Endothelial cell of umbilical vein (primary cell): ENCODE data around the gene ASIC1. TPM values are rescaled to one million over a fixed set of nuclear protein-coding genes. Genes with fewer than 3 reads are reported as not detected.

Source experiments
- BruUV-seq: library from RNA; stranded (reverse); fragments of 400-500 nt; replicated peaks from 2 replicates; lab custom pipeline; 2021; lab: Mats Ljungman, UMichigan
- CTCF ChIA-PET: fragments of 300-600, 350-600 bp; sonication (Branson Sonifier 250); formaldehyde crosslinking; loops from one replicate; lab custom pipeline; 2021; ENCODE audit warnings: antibody characterized with exemption, inconsistent platforms; lab: Charles Lee
- POLR2A ChIA-PET: fragments of 300-600, 350-600 bp; sonication (Branson Sonifier 250); formaldehyde crosslinking; loops from one replicate; lab custom pipeline; 2021; ENCODE audit warnings: antibody characterized with exemption, inconsistent platforms; lab: Charles Lee
- DNase-seq: peaks from one replicate; pipeline ENCODE4 v3.0.0-alpha.2; 2011; ENCODE audit warnings: low read depth, low spot score
- FAIRE-seq: peaks from 2 replicates; lab custom pipeline; 2011; peaks lifted over from hg19 to GRCh38; lab: Jason Lieb, UNC
- H2AFZ ChIP-seq: 2 replicates; pipeline ENCODE4 v1.6.0; 2012; ENCODE audit warnings: low read depth, low read length, control low read depth, inconsistent platforms
- H3K27ac ChIP-seq: 2 replicates; pipeline ENCODE4 v1.5.1; 2011; ENCODE audit warnings: low read depth, mild to moderate bottlenecking, control low read depth, low read length, moderate library complexity; ENCODE audit not compliant: insufficient read depth
- H3K27me3 ChIP-seq, 2 experiments: 2 replicates each; pipeline versions ENCODE4 v1.6.0 to v1.6.1; 2011; ENCODE audit warnings: low read length in 2 of 2, mixed read lengths in 1 of 2; ENCODE audit not compliant: control insufficient read depth in 2 of 2, insufficient read depth in 2 of 2
- H3K36me3 ChIP-seq, 2 experiments: 2 replicates in 1 of 2; 3 replicates in 1 of 2; pipeline ENCODE4 v1.5.1; 2011; ENCODE audit warnings: low read length in 2 of 2, mild to moderate bottlenecking in 1 of 2, moderate library complexity in 1 of 2; ENCODE audit not compliant: control insufficient read depth in 2 of 2, insufficient read depth in 2 of 2; ENCODE audit errors: extremely low read depth in 1 of 2
- H3K4me1 ChIP-seq: 3 replicates; pipeline ENCODE4 v1.5.1; 2011; ENCODE audit warnings: mild to moderate bottlenecking, low read length; ENCODE audit not compliant: control insufficient read depth, insufficient read depth; ENCODE audit errors: extremely low read depth
- H3K4me2 ChIP-seq: 2 replicates; pipeline ENCODE4 v1.6.1; 2011; ENCODE audit warnings: low read length, control low read depth, mixed read lengths; ENCODE audit not compliant: insufficient read depth
- H3K4me3 ChIP-seq, 3 experiments: fragments of 200-600 bp in 1 of 3; sonication (generic), shearing (Covaris generic) in 1 of 3; replicated peaks in 1 of 3; 2 replicates each; pipeline ENCODE4 v1.5.1; 2011 to 2016; ENCODE audit warnings: control low read depth in 3 of 3, low read length in 3 of 3, mild to moderate bottlenecking in 2 of 3, inconsistent platforms in 1 of 3, low read depth in 1 of 3, moderate library complexity in 1 of 3; ENCODE audit not compliant: insufficient read depth in 1 of 3
- H3K79me2 ChIP-seq: 2 replicates; pipeline ENCODE4 v1.6.0; 2012; ENCODE audit warnings: low read length, inconsistent platforms; ENCODE audit not compliant: control insufficient read depth, insufficient read depth
- H3K9ac ChIP-seq: replicated peaks from 2 replicates; pipeline ENCODE3; 2011; ENCODE audit warnings: low read length, control low read depth; ENCODE audit not compliant: insufficient read depth; ENCODE audit errors: extremely low read depth
- H3K9me1 ChIP-seq: replicated peaks from 3 replicates; pipeline ENCODE4 v1.6.0; 2011; ENCODE audit warnings: mild to moderate bottlenecking, low read length; ENCODE audit not compliant: control insufficient read depth, insufficient read depth; ENCODE audit errors: extremely low read depth
- H3K9me3 ChIP-seq: replicated peaks from 2 replicates; pipeline ENCODE4 v1.5.1; 2012; ENCODE audit warnings: low read length, inconsistent platforms; ENCODE audit not compliant: control insufficient read depth, insufficient read depth
- H4K20me1 ChIP-seq: replicated peaks from 2 replicates; pipeline ENCODE3; 2011; ENCODE audit warnings: mild to moderate bottlenecking, low read length; ENCODE audit not compliant: control insufficient read depth, insufficient read depth; ENCODE audit errors: extremely low read depth
- CTCF ChIP-seq, 2 donors: IDR thresholded peaks; 1 replicate in 1 of 2; 2 replicates in 1 of 2; pipeline ENCODE4 v1.5.1; 2011; ENCODE audit warnings: low read length in 2 of 2, mild to moderate bottlenecking in 2 of 2, moderate library complexity in 2 of 2, control low read depth in 1 of 2, inconsistent platforms in 1 of 2, low read depth in 1 of 2; ENCODE audit not compliant: insufficient read depth in 1 of 2; ENCODE audit errors: extremely low read depth in 1 of 2
- EZH2 ChIP-seq: IDR thresholded peaks from 2 replicates; pipeline ENCODE4 v1.6.1; 2012; ENCODE audit warnings: borderline replicate concordance, low read depth, mild to moderate bottlenecking, moderate library complexity, low read length, inconsistent platforms; ENCODE audit not compliant: severe bottlenecking
- FOS ChIP-seq: IDR thresholded peaks from 2 replicates; pipeline ENCODE4 v1.6.1; 2011; ENCODE audit warnings: mild to moderate bottlenecking, low read length, moderate library complexity, borderline replicate concordance; ENCODE audit not compliant: insufficient read depth
- GATA2 ChIP-seq: IDR thresholded peaks from 2 replicates; pipeline ENCODE4 v1.7.0; 2011; ENCODE audit warnings: low read depth, mild to moderate bottlenecking, moderate library complexity, mixed read lengths, low read length; ENCODE audit not compliant: insufficient read length, insufficient read depth
- JUN ChIP-seq: IDR thresholded peaks from 2 replicates; pipeline ENCODE4 v1.6.1; 2011; ENCODE audit warnings: borderline replicate concordance, low read depth; ENCODE audit not compliant: insufficient read length, insufficient read depth
- MAX ChIP-seq: IDR thresholded peaks from 2 replicates; pipeline ENCODE4 v1.6.1; 2011; ENCODE audit not compliant: insufficient read depth, insufficient read length
- MYC ChIP-seq: IDR thresholded peaks from one replicate; pipeline ENCODE4 v1.6.1; 2011; ENCODE audit warnings: mild to moderate bottlenecking, low read depth, low read length
- POLR2A ChIP-seq: IDR thresholded peaks from 2 replicates; pipeline ENCODE4 v1.6.1; 2012; ENCODE audit warnings: low read depth, mild to moderate bottlenecking, control low read depth, low read length
- POLR2AphosphoS5 ChIP-seq: IDR thresholded peaks from 2 replicates; pipeline ENCODE4 v1.6.1; 2012; ENCODE audit warnings: low read depth, mild to moderate bottlenecking, control low read depth, low read length, moderate library complexity; ENCODE audit not compliant: insufficient read depth
- dilution Hi-C: fragments of 300-500 bp; cut with MboI; formaldehyde crosslinking; loops from one replicate; pipeline ENCODE4 v1.15.0; 2019; ENCODE audit warnings: low sequenced_read_pairs; ENCODE audit not compliant: extremely low pct_ligation_motif_present
- intact Hi-C: fragments of 100-400 bp; cut with micrococcal nuclease; formaldehyde crosslinking; loops from one replicate; pipeline ENCODE4 v1.10.0; 2022
- polyA plus RNA-seq, 4 experiments: library from polyadenylated mRNA; depleted of rRNA in 3 of 4; stranded (reverse) in 3 of 4; unstranded in 1 of 4; fragments of >200 nt; gene quantifications; 2 replicates each; pipeline versions ENCODE4 v1.2.1 to v1.2.3, GENCODE V29; 2011 to 2012; ENCODE audit warnings: missing spikeins in 1 of 4
- total RNA-seq: library from RNA; stranded (reverse); gene quantifications from 2 replicates; pipeline ENCODE4 v1.2.3, GENCODE V29; 2021

The ASIC1 gene
- total and polyA plus RNA-seq, 2 donors (not counting 3 experiments of a cell fraction or from before 2014, with no cell fraction given) = 0.53 to 0.66 TPM

- Histone ChIP-seq H3K9me3 (no peaks in the 10 kb centered on the region), H4K20me1 (no peaks in the 10 kb centered on the region), H3K4me2 (no peak overlapping the region), H3K4me1 (no peaks in the 10 kb centered on the region), H3K27ac (no peak overlapping the region), H3K36me3 (no peaks in the 10 kb centered on the region), H3K79me2 (no peaks in the 10 kb centered on the region), H3K9ac (no peak overlapping the region), H3K4me3 (no peak overlapping the region), H2AFZ (no peak overlapping the region), H3K27me3 (peaks cover 2 to 6% of the 10 kb centered on the region in 2 experiments), H3K9me1 (no peaks in the 10 kb centered on the region)
- intact Hi-C loops = loop anchor here (5.0 kb wide), 1 partner anchor 171 kb away; no protein-coding TSS in a partner anchor
- FAIRE-seq (no peak), DNase-seq (no peak)
- dilution Hi-C loops = no loop called here
- TF ChIP-seq EZH2 (no peak), JUN (no peak), CTCF (IDR thresholded peaks at IDR 0.05; ENCODE audit: extremely low read depth in 1 of 2, insufficient read depth in 1 of 2, low read depth in 1 of 2, low read length in 2 of 2) (no peak), POLR2AphosphoS5 (no peak), FOS (no peak), GATA2 (no peak), MAX (no peak), MYC (no peak), POLR2A (no peak)
- ChIA-PET POLR2A (no interaction called here), CTCF (interaction anchor here (0.7 to 6.7 kb wide), 28 partner anchors 9 to 394 kb away, joined by 3 to 191 read pairs (median 6); partner anchors contain the start of genes AQP6, CERS5 and RACGAP1)
- BruUV-seq = no TSS peak
Measured at GRCh38 chr12:50038336-50038735, 19.1 kb upstream of the ASIC1 start.
